Osteoblast (primary cell): Measurements from ENCODE around the gene MTHFD1L. TPM values are rescaled to one million over a fixed set of nuclear protein-coding genes. Genes with fewer than 3 reads are reported as not detected.

Experiments
- DNase-seq: peaks from one replicate; pipeline ENCODE4 v3.0.0; 2011; ENCODE audit warnings: low spot score, mixed read lengths; ENCODE audit not compliant: insufficient read length; ENCODE audit errors: missing footprints
- H2AFZ ChIP-seq: 2 replicates; pipeline ENCODE4 v1.6.0; 2011; ENCODE audit warnings: mild to moderate bottlenecking, low read length
- H3K27ac ChIP-seq: 2 replicates; pipeline ENCODE4 v1.5.1; 2011; ENCODE audit warnings: mild to moderate bottlenecking, low read depth, low read length, moderate library complexity
- H3K27me3 ChIP-seq: 2 replicates; pipeline ENCODE4 v1.6.0; 2012; ENCODE audit warnings: mild to moderate bottlenecking, control low read depth, inconsistent platforms, low read length, moderate library complexity; ENCODE audit not compliant: insufficient read depth
- H3K36me3 ChIP-seq: 2 replicates; pipeline ENCODE4 v1.5.1; 2011; ENCODE audit warnings: mild to moderate bottlenecking, low read length, control low read depth, moderate library complexity; ENCODE audit not compliant: insufficient read depth
- H3K4me1 ChIP-seq: 2 replicates; pipeline ENCODE4 v1.5.1; 2011; ENCODE audit warnings: mild to moderate bottlenecking, low read length, control low read depth, moderate library complexity; ENCODE audit not compliant: insufficient read depth
- H3K4me2 ChIP-seq: 2 replicates; pipeline ENCODE4 v1.6.0; 2011; ENCODE audit warnings: mild to moderate bottlenecking, low read length; ENCODE audit not compliant: insufficient read depth
- H3K4me3 ChIP-seq: fragments of 200-600 bp; sonication (generic); 3 replicates; pipeline ENCODE4 v1.5.1; 2012; ENCODE audit warnings: mild to moderate bottlenecking, low read length, inconsistent platforms; ENCODE audit not compliant: insufficient read depth
- H3K79me2 ChIP-seq: 2 replicates; pipeline ENCODE4 v1.6.0; 2012; ENCODE audit warnings: mild to moderate bottlenecking, low read length, control low read depth, inconsistent platforms; ENCODE audit not compliant: insufficient read depth
- H3K9me3 ChIP-seq: 2 replicates; pipeline ENCODE4 v1.5.1; 2011; ENCODE audit warnings: low read depth, low read length, control low read depth
- H4K20me1 ChIP-seq: 2 replicates; pipeline ENCODE4 v1.6.0; 2012; ENCODE audit warnings: mild to moderate bottlenecking, low read length, control low read depth; ENCODE audit not compliant: insufficient read depth
- CTCF ChIP-seq: IDR thresholded peaks from 2 replicates; pipeline ENCODE4 v1.5.1; 2011; ENCODE audit warnings: mild to moderate bottlenecking, low read depth, low read length, moderate library complexity; ENCODE audit errors: extremely low read depth
- total RNA-seq: library from RNA; depleted of rRNA; stranded (reverse); fragments of >200 nt; gene quantifications from 2 replicates; pipeline ENCODE4 v1.2.3, GENCODE V29; 2012

MTHFD1L gene
- total RNA-seq, 1 donor: 56.8 TPM

- TF ChIP-seq CTCF: no peak
- H3K9me3 ChIP-seq: no peaks in the 10 kb centered on the region
- H3K79me2 ChIP-seq: no peaks in the 10 kb centered on the region
- H3K4me2 ChIP-seq: no peak overlapping the region
- DNase-seq: no peak
- H3K4me1 ChIP-seq: no peaks in the 10 kb centered on the region
- no peaks in the 10 kb centered on the region for H4K20me1 ChIP-seq
- no peak overlapping the region for H3K4me3 ChIP-seq
- H3K36me3 ChIP-seq: peaks cover 52% of the 10 kb centered on the region
- no peak overlapping the region for H3K27ac ChIP-seq
- H3K27me3 ChIP-seq: no peaks in the 10 kb centered on the region
- no peak overlapping the region for H2AFZ ChIP-seq
These were observed 101.3 kb downstream of the MTHFD1L start for GRCh38 chr6:150966786-150967185.

- no peak for TF ChIP-seq CTCF
- H3K36me3 ChIP-seq: peaks cover 52% of the 10 kb centered on the region
These were observed 101.9 kb downstream of the MTHFD1L start for GRCh38 chr6:150967381-150967780.

GRCh38 chr6:150967910-150968309, 102.4 kb downstream of the MTHFD1L start:
- Histone ChIP-seq H3K27me3 (no peaks in the 10 kb centered on the region), H3K9me3 (no peaks in the 10 kb centered on the region), H4K20me1 (no peaks in the 10 kb centered on the region), H3K4me1 (no peaks in the 10 kb centered on the region), H2AFZ (no peak overlapping the region), H3K4me2 (no peak overlapping the region), H3K36me3 (peaks cover 54% of the 10 kb centered on the region), H3K27ac (no peak overlapping the region), H3K79me2 (no peaks in the 10 kb centered on the region), H3K4me3 (no peak overlapping the region)
- no peak for TF ChIP-seq CTCF
- DNase-seq: no peak

More at GRCh38 chr6:150967381-150967780, 101.9 kb downstream of the MTHFD1L start:
- Histone ChIP-seq H3K9me3 (no peaks in the 10 kb centered on the region), H3K27me3 (no peaks in the 10 kb centered on the region), H4K20me1 (no peaks in the 10 kb centered on the region), H3K4me3 (no peak overlapping the region), H3K4me1 (no peaks in the 10 kb centered on the region), H3K27ac (no peak overlapping the region), H2AFZ (no peak overlapping the region), H3K79me2 (no peaks in the 10 kb centered on the region), H3K4me2 (no peak overlapping the region)
- no peak for DNase-seq

GRCh38 chr6:150969901-150970300, 104.4 kb downstream of the MTHFD1L start:
- Histone ChIP-seq H3K4me1 (no peaks in the 10 kb centered on the region), H3K9me3 (no peaks in the 10 kb centered on the region), H3K36me3 (peaks cover 50% of the 10 kb centered on the region), H3K27ac (no peak overlapping the region), H3K27me3 (no peaks in the 10 kb centered on the region), H3K4me2 (no peak overlapping the region), H3K79me2 (no peaks in the 10 kb centered on the region), H4K20me1 (no peaks in the 10 kb centered on the region), H3K4me3 (no peak overlapping the region), H2AFZ (no peak overlapping the region)
- DNase-seq: no peak
- no peak for TF ChIP-seq CTCF
